Caki2 (cell line): ENCODE data around the gene TRMT10A. TPM values are rescaled to one million over a fixed set of nuclear protein-coding genes. Genes with fewer than 3 reads are reported as not detected.

Source experiments
- DNase-seq: peaks from one replicate; pipeline ENCODE4 v3.0.0-alpha.2; 2015; ENCODE audit warnings: low read depth
- in situ Hi-C: cut with HindIII; loops from 2 replicates; pipeline ENCODE4 v1.10.0; 2016; ENCODE audit warnings: low sequenced_read_pairs, low pct_unique_long_range_greater_than_20kb, mixed read lengths
- total RNA-seq: library from RNA; depleted of rRNA; stranded (reverse); fragments of >200 nt; shearing (Covaris generic); gene quantifications from 2 replicates; pipeline ENCODE4 v1.2.3, GENCODE V29; 2014; ENCODE audit warnings: low replicate concordance; rRNA removed

TRMT10A gene
- total RNA-seq: 7.6 and 16.6 TPM in 2 replicates

- DNase-seq: peak; percentile 97
- in situ Hi-C loops: no loop called here
Measured at GRCh38 chr4:99563310-99564186, at the start of gene TRMT10A. TRMT10A (minus strand) TSS chr4:99564039; CDS start chr4:99559338, 4,701 bp downstream.

- no peak for DNase-seq
Measured at GRCh38 chr4:99612704-99613103, 48.9 kb upstream of the TRMT10A start.

GRCh38 chr4:99612281-99612680 is 48.4 kb upstream of the TRMT10A start:
- in situ Hi-C loops: no loop called here
- no peak for DNase-seq

More at GRCh38 chr4:99612704-99613103, 48.9 kb upstream of the TRMT10A start:
- in situ Hi-C loops: no loop called here

DNA sequence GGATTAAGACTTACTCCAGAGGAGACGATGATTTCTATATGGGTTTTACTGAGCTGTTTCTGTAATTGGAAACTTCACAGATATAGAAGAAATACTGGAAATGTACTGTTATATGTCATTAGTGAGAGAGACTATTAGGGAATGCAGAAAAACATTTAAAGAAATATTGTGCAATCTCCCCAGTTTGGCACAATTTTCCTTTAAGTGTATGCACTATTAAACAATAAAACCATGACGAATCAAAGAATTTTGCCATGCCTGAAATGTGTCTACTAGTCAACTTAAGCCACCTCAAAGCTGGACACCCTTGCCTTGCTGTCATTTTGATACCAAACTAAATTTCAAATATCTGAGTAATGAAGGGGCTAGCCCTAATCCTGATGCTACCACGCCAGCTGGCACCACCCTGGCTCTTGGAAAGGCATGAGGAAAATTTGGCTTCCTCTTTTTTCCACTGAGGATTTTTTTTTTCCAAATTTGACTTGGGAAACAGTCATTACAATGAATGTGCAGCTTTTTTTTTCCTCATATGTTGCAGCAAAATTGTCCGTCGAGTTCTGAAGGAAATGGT is 46.9 kb upstream of the TRMT10A start:
- no peak for DNase-seq
- in situ Hi-C loops: no loop called here

DNA sequence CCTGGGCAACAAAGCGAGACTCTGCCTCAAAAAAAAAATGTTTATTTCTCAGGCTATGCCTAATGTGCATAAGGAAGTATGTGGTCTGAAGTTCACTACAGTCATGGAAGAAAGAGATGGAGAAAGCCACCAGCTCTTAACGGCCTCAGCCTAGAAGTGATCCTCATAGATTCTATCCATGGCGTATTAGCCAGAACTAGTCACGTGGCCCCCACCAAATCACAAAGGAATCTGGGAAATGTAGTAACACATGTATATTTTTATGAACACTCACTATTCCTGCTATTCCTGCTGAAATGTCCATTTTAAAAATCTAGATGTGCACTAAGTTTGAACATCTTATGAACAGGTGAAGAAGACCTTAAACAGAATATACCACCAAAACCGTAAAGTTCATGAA is 44.6 kb upstream of the TRMT10A start:
- no peak for DNase-seq
- in situ Hi-C loops: no loop called here

DNA sequence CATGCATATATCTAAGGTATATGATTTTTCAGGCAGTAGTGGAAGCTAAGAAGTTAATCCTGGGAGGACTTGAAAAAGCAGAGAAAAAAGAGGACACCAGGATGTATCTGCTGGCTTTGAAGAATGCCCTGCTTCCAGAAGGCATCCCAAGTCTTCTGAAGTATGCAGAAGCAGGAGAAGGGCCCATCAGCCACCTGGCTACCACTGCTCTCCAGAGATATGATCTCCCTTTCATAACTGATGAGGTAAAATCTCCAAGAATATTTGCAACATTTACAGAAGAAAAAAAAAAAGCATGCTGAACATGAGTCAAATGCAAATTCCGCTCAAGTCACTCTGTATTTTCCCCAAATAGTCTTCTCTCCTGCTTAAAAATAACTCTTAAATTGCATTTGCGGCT is 42.9 kb upstream of the TRMT10A start:
- no peak for DNase-seq
- in situ Hi-C loops: no loop called here

GRCh38 chr4:99594818-99595217 is 31.0 kb upstream of the TRMT10A start:
- no peak for DNase-seq
- in situ Hi-C loops: no loop called here

- no peak for DNase-seq
- in situ Hi-C loops: no loop called here
Measured at GRCh38 chr4:99593781-99594641, 30.2 kb upstream of the TRMT10A start.

DNA sequence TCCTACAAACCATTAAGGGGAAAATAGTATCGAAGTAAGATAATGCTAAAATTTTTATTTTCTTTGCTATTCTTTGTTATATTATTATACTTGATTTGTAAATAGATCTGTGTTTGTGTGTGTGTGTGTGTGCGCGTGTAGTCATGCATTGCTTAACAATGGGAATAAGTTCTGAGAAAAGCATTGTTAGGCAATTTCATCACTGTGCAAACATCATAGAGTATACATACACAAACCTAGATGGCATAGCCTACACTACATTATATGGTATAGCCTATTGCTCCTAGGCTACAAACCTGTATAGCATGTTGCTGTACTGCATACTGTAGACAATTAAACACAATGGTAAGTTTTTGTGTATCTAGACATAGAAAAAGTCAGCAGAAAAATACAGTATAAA is 27.9 kb upstream of the TRMT10A start:
- in situ Hi-C loops: no loop called here
- no peak for DNase-seq

GRCh38 chr4:99587803-99588202 is 24.0 kb upstream of the TRMT10A start:
- DNase-seq: no peak
- in situ Hi-C loops: no loop called here

- in situ Hi-C loops: no loop called here
- no peak for DNase-seq
Measured at GRCh38 chr4:99587309-99587708, 23.5 kb upstream of the TRMT10A start.

DNA sequence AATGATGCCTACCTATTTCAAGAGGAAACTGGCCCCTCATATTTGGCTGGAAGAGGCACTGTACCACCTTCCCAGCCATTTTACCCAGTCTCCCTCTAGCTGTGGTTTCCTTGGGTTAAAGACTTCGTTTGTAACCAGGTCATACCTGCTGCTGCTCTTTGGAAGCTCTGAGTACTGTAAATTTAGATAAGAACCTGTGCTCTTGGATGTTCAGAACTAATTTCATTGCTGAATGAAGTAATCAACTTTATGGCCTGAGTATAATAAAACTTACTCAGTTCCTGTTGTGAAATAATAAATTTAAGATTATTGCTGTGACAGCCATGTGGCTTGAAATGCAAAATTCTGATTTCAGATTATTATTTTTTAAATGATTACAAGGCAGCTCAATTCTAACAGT is 23.0 kb upstream of the TRMT10A start:
- in situ Hi-C loops: no loop called here
- DNase-seq: no peak

DNA sequence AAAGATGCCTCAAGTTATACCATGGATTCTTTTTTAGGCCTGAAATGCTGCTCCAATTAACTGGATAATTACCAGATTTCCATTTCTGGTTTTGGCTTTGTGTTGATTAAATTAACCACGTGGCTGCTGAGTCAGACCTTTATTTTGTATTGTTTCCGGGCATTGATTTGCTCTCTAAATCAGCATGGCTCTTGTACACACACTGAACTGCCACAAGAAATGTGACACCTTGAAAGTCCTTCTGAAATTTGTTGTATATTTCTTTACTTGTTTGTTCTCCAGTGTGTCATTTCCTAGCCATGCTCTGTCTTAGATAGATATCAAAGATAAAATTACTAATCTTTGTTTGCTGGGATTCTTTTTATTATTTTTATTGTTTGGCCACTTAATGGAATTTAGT is 22.5 kb upstream of the TRMT10A start:
- no peak for DNase-seq
- in situ Hi-C loops: no loop called here

- in situ Hi-C loops: no loop called here
- no peak for DNase-seq
Measured at GRCh38 chr4:99585516-99585915, 21.7 kb upstream of the TRMT10A start.

DNA sequence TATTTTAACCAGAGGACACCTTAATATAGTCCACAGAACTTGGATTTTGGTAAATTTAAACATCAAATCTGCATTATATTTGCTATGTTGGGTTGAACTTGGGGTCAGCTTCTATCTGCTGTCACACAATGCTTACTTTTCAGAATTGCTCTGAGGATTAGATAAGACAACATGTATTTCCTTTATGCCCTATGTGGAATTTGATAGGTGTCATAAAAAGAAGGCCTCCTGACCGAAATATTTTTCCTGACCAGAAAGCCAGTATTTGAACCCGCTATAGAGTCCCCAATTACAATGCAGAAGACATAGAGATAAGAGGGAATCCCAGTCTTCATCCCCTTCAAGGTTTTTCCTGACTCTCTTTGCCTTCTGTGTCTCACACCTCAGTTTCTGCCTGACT is 14.9 kb upstream of the TRMT10A start:
- no peak for DNase-seq
- in situ Hi-C loops: no loop called here

GRCh38 chr4:99574530-99575324 is 10.9 kb upstream of the TRMT10A start, which contains the start of gene MTTP:
MTTP (plus strand) TSS chr4:99574824; CDS start chr4:99574910, 86 bp downstream.
- DNase-seq: no peak

GRCh38 chr4:99573735-99574368 is 10.0 kb upstream of the TRMT10A start:
- in situ Hi-C loops: no loop called here
- no peak for DNase-seq

More at GRCh38 chr4:99574530-99575324, 10.9 kb upstream of the TRMT10A start, which contains the start of gene MTTP:
- in situ Hi-C loops: no loop called here
